Measurements from ENCODE around the gene ADGRG3.

ADGRG3 gene

GRCh38 chr16:57682809-57683635 lies 14.9 kb downstream of the ADGRG3 start:
- no peak for DNase-seq

DNA sequence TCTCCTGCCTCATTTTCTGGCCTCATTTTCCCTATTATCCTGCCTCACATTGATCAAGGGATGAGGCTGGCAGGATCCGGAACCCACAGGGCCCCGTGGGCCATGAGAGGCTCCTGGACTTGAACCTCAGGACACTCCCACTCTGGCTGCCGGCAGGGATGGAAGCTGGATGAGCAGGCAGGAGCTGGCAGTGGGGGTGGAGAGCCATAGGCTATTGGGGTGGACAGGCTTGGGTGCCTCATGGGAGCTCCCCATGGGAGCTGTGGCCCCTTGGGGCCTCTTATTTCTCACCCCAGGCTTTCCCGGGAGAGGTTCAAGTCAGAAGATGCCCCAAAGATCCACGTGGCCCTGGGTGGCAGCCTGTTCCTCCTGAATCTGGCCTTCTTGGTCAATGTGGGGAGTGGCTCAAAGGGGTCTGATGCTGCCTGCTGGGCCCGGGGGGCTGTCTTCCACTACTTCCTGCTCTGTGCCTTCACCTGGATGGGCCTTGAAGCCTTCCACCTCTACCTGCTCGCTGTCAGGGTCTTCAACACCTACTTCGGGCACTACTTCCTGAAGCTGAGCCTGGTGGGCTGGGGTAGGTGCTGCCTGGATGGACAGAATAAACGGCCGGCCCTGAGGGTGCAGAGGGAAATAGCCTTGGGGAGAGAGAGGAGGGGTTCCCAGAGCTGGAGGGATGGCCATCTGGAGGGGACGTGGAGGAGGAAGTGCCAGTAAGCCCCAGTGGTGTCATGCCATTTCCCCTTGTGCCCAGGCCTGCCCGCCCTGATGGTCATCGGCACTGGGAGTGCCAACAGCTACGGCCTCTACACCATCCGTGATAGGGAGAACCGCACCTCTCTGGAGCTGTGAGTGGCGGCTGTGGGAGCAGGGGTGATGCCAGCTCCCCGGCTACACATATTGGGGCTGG lies 15.8 kb downstream of the ADGRG3 start:
- no peak for DNase-seq

- DNase-seq: no peak
Observed at GRCh38 chr16:57684626-57685358, 16.7 kb downstream of the ADGRG3 start.

DNA sequence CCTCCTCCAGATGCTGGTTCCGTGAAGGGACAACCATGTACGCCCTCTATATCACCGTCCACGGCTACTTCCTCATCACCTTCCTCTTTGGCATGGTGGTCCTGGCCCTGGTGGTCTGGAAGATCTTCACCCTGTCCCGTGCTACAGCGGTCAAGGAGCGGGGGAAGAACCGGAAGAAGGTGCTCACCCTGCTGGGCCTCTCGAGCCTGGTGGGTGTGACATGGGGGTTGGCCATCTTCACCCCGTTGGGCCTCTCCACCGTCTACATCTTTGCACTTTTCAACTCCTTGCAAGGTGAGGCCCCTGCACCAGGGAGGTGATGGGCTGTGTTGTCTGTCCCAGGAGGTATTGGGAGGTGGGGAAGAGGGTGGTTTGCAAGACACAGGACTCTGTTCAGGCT lies 17.5 kb downstream of the ADGRG3 start:
- DNase-seq: no peak

- no peak for DNase-seq
Observed at GRCh38 chr16:57686577-57686976, 18.5 kb downstream of the ADGRG3 start.

GRCh38 chr16:57687363-57687929 lies 19.3 kb downstream of the ADGRG3 start:
- DNase-seq: no peak

- no peak for DNase-seq
Observed at GRCh38 chr16:57688487-57688986, 20.4 kb downstream of the ADGRG3 start.

- no peak for DNase-seq
Observed at GRCh38 chr16:57688987-57689761, 21.1 kb downstream of the ADGRG3 start.

- no peak for DNase-seq
Observed at GRCh38 chr16:57689762-57690558, 21.9 kb downstream of the ADGRG3 start.

DNA sequence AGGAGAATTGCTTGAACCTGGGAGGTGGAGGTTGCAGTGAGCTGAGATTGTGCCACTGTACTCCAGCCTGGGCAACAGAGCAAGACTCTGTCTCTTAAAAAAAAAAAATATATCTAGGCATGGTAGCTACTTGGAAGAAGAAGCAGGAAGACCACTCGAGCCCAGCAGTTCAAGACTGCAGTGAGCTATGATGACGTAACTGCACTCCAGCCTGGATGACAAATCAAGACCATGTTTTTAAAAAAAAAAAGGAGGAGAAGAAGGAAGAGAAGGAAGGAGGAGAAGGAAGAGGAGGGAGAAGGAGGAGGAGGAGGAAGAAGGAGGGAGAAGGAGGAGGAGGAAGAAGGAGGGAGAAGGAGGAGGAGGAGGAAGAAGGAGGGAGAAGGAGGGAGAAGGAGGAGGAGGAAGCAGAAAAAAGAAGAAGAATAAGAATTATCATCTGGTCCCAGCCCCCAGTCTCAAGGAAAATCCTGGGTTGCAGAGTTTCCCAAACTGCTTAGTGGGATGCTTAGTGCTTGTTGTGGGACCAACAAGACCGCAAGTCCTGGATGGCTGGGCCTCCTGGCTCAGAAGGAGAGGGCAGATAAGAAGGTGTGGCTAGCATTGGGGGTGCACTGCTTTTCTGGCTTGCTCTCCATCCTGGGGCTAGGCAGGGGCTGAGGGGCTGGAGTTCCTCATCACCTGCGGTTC lies 22.8 kb downstream of the ADGRG3 start:
- no peak for DNase-seq

- DNase-seq: no peak
Observed at GRCh38 chr16:57692636-57693035, 24.5 kb downstream of the ADGRG3 start.

- DNase-seq: peak; percentile 50 to 80
Observed at GRCh38 chr16:57693550-57693949, 25.4 kb downstream of the ADGRG3 start.

GRCh38 chr16:57694231-57694724 lies 26.2 kb downstream of the ADGRG3 start:
- DNase-seq: no peak

DNA sequence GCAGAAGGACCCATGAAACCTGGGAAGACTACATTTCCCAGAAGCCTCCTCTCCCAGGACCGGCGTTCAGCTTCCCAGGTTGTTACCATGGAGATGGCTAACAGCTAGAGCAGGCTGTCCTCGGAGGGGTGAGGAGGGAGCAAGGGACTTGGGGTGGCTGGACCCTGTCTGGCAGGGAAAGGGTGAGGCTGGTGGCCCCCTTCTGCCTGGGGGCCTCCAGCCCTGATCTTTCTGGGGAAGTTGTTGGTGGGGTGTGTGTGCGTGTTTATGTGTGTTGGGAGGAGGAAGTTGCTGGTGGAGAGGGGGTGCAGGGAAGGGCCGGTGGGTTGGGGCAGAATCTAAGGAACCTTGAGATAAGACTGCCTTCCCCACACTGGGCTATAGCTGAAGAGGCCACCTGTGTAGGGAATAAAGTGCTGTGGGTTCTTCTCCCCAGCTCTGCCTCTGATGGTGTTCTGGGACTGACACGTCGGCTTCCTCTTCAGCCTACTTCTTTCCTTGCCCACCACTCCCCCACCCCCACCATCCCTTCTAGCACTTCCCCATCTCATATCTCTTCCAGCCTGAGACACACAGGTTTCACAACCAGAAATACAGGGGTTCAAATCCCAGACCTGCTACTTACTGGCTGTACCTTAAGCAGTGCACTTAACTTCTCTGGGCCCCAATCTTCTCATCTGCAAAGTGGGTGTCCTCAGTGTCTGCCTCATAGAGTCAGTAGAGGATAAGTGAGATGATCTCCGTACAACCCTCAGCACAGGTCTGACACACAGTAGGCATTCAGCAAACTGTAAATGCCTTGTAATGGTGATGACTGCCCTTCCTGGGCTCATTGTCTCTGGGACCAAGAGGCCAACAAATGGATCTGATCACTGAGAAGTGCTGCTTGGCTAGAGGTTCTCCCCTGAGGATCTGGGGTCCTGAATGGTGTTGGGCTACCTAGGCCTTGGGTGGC lies 26.9 kb downstream of the ADGRG3 start, which contains the start of gene DRC7:
TSS of gene DRC7 (plus strand) at position 82 of the 955 bp plus-strand sequence. CDS start 3,144 bp downstream, outside the sequence.
- DNase-seq: peak; percentile 10 to 47

GRCh38 chr16:57695680-57696069 lies 27.6 kb downstream of the ADGRG3 start:
- DNase-seq: no peak

DNA sequence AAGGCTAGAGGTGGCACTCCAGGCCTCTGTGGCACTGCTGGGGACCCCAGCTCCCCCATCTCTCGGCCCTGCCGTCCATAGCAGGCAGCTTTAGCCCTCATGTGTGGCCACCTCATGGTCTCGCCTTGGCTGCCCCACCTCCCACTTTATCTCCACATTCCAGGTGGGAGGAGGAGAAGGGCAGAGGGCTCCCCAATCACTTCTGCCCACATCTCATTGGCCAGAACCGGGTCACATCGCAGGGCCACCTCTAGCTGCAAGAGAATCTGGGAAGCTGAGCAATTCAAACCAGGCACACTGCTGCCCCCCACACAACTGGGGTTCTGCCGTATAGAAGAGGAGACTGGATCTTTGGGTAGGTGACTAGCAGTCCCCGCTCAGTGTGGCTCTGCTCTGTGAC lies 28.1 kb downstream of the ADGRG3 start:
- DNase-seq: no peak

DNA sequence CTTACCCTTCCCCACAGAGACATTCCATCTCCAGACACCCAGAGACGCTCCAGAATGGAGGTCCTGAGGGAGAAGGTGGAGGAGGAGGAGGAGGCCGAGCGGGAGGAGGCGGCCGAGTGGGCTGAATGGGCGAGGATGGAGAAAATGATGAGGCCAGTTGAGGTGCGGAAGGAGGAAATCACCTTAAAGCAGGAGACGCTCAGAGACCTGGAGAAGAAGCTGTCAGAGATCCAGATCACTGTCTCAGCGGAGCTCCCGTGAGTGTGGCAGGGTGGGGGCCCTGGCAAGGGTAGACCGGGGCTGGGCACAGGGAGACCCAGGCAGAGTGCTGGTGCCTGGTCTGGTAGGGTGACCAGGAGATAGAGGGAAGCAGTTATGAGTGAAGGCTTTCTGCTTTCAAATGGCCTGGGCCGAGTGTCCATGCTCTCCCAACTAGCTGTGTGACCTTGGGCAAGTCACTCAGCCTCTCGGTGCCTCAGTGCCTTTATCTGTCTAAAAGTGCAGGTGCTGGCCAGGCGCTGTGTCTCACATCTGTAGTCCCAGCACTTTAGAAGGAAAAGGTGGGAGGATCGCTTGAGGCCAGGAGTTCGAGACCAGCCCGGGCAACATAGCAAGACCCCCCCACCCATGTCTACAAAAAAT lies 29.9 kb downstream of the ADGRG3 start:
- no peak for DNase-seq

GRCh38 chr16:57698812-57699405 lies 30.8 kb downstream of the ADGRG3 start:
- no peak for DNase-seq

All from NCI-H2081 (cell line).